HG02885 (cell line): ENCODE results near the gene RPL3.

Experiments
- ATAC-seq: cut with Tn5 transposase; IDR thresholded peaks from one replicate; pipeline ENCODE4 v1.9.1; 2021; ENCODE audit warnings: mild to moderate bottlenecking; ENCODE audit not compliant: unreplicated experiment, poor library complexity

The RPL3 gene

DNA sequence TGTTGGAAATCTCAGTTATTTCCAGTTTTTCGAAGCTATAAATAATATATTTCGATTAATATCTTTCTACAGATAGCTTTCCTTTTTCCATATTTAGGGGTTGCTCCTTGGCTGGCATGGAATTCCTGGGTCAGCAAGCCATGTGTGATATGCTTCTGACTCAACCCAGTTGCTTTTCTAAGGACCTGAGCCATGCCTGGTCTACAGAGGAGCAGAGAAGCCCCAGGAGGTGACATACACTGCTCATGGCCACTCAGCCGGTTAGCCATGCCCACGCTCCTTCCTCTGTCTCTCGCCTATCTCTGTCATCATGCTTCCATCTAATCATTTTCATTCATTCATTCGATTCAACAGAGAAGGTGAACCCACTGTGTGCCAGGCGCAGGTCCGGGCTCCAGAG, 51.4 kb downstream of the RPL3 start:
- ATAC-seq: no peak

GRCh38 chr22:39266398-39267030, 52.9 kb downstream of the RPL3 start:
- ATAC-seq: peak; percentile 79

DNA sequence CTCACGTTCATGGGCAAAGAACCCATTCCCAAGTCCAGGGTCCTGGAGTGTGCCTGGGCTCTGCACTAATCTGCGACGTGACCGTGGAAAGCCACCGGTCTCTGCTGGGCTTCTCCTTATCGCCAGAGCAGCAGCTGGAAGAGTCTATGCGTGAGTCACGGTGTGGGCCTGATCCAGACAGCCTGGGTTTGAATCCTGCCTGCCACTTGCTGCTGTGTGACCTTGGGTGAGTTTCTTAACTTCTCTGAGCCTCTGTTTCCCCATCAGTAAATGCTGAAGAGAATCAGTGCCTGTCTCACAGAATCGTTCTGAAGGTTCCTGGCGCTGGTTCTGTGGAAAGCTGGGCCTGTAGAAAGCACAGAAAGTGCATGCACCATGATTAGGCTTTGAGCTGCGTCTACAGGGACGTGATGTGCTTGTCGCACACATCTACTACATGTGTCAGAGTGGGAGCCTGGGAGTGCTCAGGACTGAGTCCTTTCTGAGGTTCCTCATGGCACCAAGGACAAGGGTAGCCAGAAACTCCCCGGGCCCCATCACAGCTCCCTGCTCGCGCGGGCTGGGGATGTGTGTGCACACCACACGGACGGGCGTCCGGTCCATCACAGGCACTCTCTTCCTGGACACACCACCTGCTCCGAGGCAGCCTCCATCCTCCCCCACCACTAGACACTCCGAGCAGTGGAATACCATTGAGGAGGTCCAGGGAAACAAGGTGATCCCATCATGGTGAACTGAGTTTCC, 54.1 kb downstream of the RPL3 start:
- ATAC-seq: no peak

- no peak for ATAC-seq
Measured at GRCh38 chr22:39264349-39265038, 54.9 kb downstream of the RPL3 start.

- ATAC-seq: no peak
Measured at GRCh38 chr22:39263626-39264348, 55.6 kb downstream of the RPL3 start.
